Chondrocyte (in vitro differentiated cells): ENCODE data around the gene MAML2. TPM values are rescaled to one million over a fixed set of nuclear protein-coding genes. Genes with fewer than 3 reads are reported as not detected.

Source experiments
- DNase-seq: peaks from one replicate; pipeline ENCODE4 v3.0.0; 2021; ENCODE audit warnings: mixed read lengths, low spot score
- H3K27ac Mint-ChIP-seq: one replicate; pipeline ENCODE4 v1.8.0; 2021; ENCODE audit warnings: mild to moderate bottlenecking, moderate library complexity, mixed read lengths; ENCODE audit not compliant: unreplicated experiment
- H3K27me3 Mint-ChIP-seq: 2 replicates; pipeline ENCODE4 v1.8.0; 2021; ENCODE audit warnings: low read depth, mixed read lengths
- H3K36me3 Mint-ChIP-seq: 2 replicates; pipeline ENCODE4 v1.8.0; 2021; ENCODE audit warnings: low read depth, mixed read lengths
- H3K4me1 Mint-ChIP-seq: 2 replicates; pipeline ENCODE4 v1.8.0; 2021; ENCODE audit warnings: low read depth, mild to moderate bottlenecking, mixed read lengths
- H3K4me3 Mint-ChIP-seq: one replicate; pipeline ENCODE4 v1.8.0; 2021; ENCODE audit warnings: mild to moderate bottlenecking, moderate library complexity, mixed read lengths; ENCODE audit not compliant: unreplicated experiment
- H3K9me3 Mint-ChIP-seq: 2 replicates; pipeline ENCODE4 v1.8.0; 2021; ENCODE audit warnings: low read depth, mixed read lengths
- CTCF ChIP-seq: fragments of 200-600 bp; sonication (generic); IDR thresholded peaks from 2 replicates; pipeline ENCODE4 v1.5.0; 2021; ENCODE audit warnings: antibody characterized with exemption, mild to moderate bottlenecking, moderate library complexity
- total RNA-seq: library from RNA; stranded (reverse); gene quantifications from 3 replicates; pipeline ENCODE4 v1.2.1, GENCODE V29; 2021

MAML2 gene
- total RNA-seq, 1 donor from 2014 or later, result 19.0 TPM

DNA sequence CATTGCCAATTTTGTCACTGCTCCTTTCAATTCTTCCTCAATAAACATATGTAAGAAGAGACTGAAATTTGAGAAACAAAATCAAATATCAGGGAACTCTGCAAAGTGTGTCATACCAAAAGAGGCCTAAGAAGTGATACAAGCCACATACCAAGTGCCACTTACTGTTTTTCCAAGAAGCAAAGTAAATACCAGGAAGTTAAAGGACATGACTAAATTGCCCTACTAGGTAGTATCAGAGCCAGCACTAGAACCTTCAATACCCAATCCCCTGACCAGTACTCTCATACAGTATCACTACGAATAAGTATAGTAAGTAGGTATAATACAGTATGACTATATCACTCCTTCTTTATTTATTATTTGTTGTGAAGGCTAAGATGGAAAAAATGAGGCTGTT is 13.6 kb downstream of the MAML2 start:
- TF ChIP-seq CTCF, result no peak
- H3K4me3 Mint-ChIP-seq, result peak overlapping the region; percentile 11
- no peak for DNase-seq
- no peaks in the 10 kb centered on the region for H3K9me3 Mint-ChIP-seq
- H3K36me3 Mint-ChIP-seq, result no peaks in the 10 kb centered on the region
- peaks cover 93% of the 10 kb centered on the region for H3K4me1 Mint-ChIP-seq
- H3K27me3 Mint-ChIP-seq, result no peaks in the 10 kb centered on the region
- H3K27ac Mint-ChIP-seq, result peak overlapping the region; percentile 97

DNA sequence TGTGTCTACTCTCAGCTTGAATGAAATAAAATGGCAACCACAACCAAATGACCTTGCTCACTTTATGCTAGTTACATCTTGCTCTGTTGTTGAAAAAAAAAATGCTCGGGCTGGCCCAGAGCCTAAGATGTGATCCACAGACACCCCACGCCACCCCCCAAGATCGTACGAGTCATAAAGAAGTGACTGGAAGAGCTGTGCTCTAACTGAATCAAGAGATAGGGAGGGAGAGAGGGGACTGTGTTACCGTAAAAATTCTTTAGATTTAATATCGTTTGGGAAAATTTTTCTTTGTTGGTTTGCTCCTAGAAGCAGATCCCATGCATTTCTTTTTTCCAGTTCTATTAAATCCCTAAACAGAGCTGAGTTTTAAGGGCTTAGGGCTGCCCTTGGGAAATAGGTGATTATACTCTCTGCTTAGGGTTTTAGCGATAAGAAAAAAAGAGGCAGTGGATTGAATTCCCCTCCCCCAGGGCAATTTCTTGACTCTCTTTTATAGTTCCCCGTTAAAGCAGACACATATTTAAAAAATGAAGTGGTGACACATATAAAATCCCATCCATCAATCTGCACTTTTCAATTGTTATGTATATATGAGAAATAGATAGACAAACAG is 14.5 kb downstream of the MAML2 start:
- Mint-ChIP-seq H3K36me3 (no peaks in the 10 kb centered on the region), H3K27me3 (no peaks in the 10 kb centered on the region), H3K27ac (peak overlapping the region; percentile 97), H3K4me3 (peak overlapping the region; percentile 31), H3K9me3 (no peaks in the 10 kb centered on the region), H3K4me1 (peaks cover 95% of the 10 kb centered on the region)
- no peak for DNase-seq
- no peak for TF ChIP-seq CTCF

DNA sequence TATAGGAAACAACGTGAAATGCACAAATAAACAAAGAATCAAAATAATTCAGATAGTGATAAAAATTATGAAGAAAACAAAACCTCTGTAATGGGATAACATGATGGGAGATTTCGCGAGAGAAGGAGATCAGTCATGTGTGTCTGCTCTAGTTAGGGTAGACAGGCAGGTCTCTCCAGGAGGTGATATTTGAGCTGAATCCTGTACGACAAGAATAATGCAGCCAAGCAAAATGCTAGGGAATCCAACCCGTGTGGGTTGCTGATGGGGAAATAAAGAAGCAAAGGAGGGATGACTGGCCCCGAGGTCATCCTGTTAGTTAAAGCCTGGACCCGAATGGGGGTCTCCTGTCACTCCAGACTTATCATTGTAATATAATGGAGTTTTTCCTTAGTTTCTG is 16.0 kb downstream of the MAML2 start:
- DNase-seq, result no peak
- Mint-ChIP-seq H3K27me3 (no peaks in the 10 kb centered on the region), H3K36me3 (peaks cover 1% of the 10 kb centered on the region), H3K4me1 (peaks cover 95% of the 10 kb centered on the region), H3K4me3 (no peak overlapping the region), H3K27ac (peak overlapping the region; percentile 78), H3K9me3 (no peaks in the 10 kb centered on the region)
- no peak for TF ChIP-seq CTCF

- H3K27me3 Mint-ChIP-seq, result no peaks in the 10 kb centered on the region
- peaks cover 1% of the 10 kb centered on the region for H3K36me3 Mint-ChIP-seq
- H3K4me3 Mint-ChIP-seq, result no peak overlapping the region
- no peak for DNase-seq
- TF ChIP-seq CTCF, result no peak
- peaks cover 96% of the 10 kb centered on the region for H3K4me1 Mint-ChIP-seq
- H3K27ac Mint-ChIP-seq, result peak overlapping the region; percentile 94
- H3K9me3 Mint-ChIP-seq, result no peaks in the 10 kb centered on the region
Measured at GRCh38 chr11:96324912-96325311, 18.1 kb downstream of the MAML2 start.

- no peak for DNase-seq
- Mint-ChIP-seq H3K4me1 (peaks cover 93% of the 10 kb centered on the region), H3K36me3 (peaks cover 1% of the 10 kb centered on the region), H3K4me3 (no peak overlapping the region), H3K9me3 (no peaks in the 10 kb centered on the region), H3K27me3 (no peaks in the 10 kb centered on the region), H3K27ac (peak overlapping the region; percentile 94)
- TF ChIP-seq CTCF, result no peak
Measured at GRCh38 chr11:96323642-96323985, 19.4 kb downstream of the MAML2 start.
